IMR-90 (cell line): ENCODE measurements around the gene RETREG1. TPM values are rescaled to one million over a fixed set of nuclear protein-coding genes. Genes with fewer than 3 reads are reported as not detected.

Source experiments
- ATAC-seq: fragments of 200-7000 bp; cut with Tn5 transposase; 2 replicates; pipeline ENCODE4 v1.9.1; 2020; ENCODE audit warnings: low read depth, mild to moderate bottlenecking, moderate library complexity
- BruUV-seq: library from RNA; stranded (reverse); fragments of 400-500 nt; replicated peaks from 2 replicates; lab custom pipeline; 2021; lab: Mats Ljungman, UMichigan
- CTCF ChIA-PET: fragments of 300-600 bp; formaldehyde crosslinking; extraction: SDS; loops from one replicate; lab custom pipeline; 2021; ENCODE audit warnings: antibody characterized with exemption; lab: Yijun Ruan, JAX
- POLR2A ChIA-PET: fragments of 300-600 bp; sonication (Branson Sonifier 250); formaldehyde crosslinking; loops from one replicate; lab custom pipeline; 2022; ENCODE audit warnings: antibody characterized with exemption; ENCODE audit not compliant: unreplicated experiment; lab: Charles Lee
- DNase-seq: peaks from one replicate; pipeline ENCODE4 v3.0.0; 2013
- H2AFZ ChIP-seq: replicated peaks from 2 replicates; pipeline ENCODE3; 2013; ENCODE audit warnings: low read length, mild to moderate bottlenecking; ENCODE audit not compliant: poor library complexity
- H2AK5ac ChIP-seq: 2 replicates; pipeline ENCODE4 v1.6.1; 2013; ENCODE audit warnings: low read depth, low read length, inconsistent platforms
- H2AK9ac ChIP-seq: replicated peaks from 2 replicates; pipeline ENCODE3; 2013; ENCODE audit warnings: mild to moderate bottlenecking, low read depth, low read length, moderate library complexity; ENCODE audit not compliant: poor library complexity
- H2BK120ac ChIP-seq: 2 replicates; pipeline ENCODE4 v1.6.1; 2013; ENCODE audit warnings: low read depth, low read length, inconsistent platforms
- H2BK15ac ChIP-seq: 3 replicates; pipeline ENCODE4 v1.6.1; 2013; ENCODE audit warnings: low read depth, low read length, inconsistent platforms
- H2BK20ac ChIP-seq: 2 replicates; pipeline ENCODE4 v1.6.1; 2013; ENCODE audit warnings: low read depth, mild to moderate bottlenecking, inconsistent platforms, low read length, moderate library complexity
- H2BK5ac ChIP-seq: 2 replicates; pipeline ENCODE4 v1.6.1; 2013; ENCODE audit warnings: mild to moderate bottlenecking, low read depth, low read length, inconsistent platforms; ENCODE audit not compliant: poor library complexity, severe bottlenecking
- H3K14ac ChIP-seq: replicated peaks from 2 replicates; pipeline ENCODE4 v1.6.1; 2013; ENCODE audit warnings: low read depth, low read length, inconsistent platforms
- H3K18ac ChIP-seq: 2 replicates; pipeline ENCODE4 v1.6.1; 2013; ENCODE audit warnings: low read depth, low read length, control low read depth
- H3K23ac ChIP-seq: 2 replicates; pipeline ENCODE4 v1.6.1; 2013; ENCODE audit warnings: low read depth, low read length, inconsistent platforms
- H3K27ac ChIP-seq: 2 replicates; pipeline ENCODE4 v1.5.1; 2013; ENCODE audit warnings: mild to moderate bottlenecking, control low read depth, low read length; ENCODE audit not compliant: insufficient read depth
- H3K27me3 ChIP-seq: 2 replicates; pipeline ENCODE4 v1.6.1; 2013; ENCODE audit warnings: low read length; ENCODE audit not compliant: control insufficient read depth, insufficient read depth
- H3K36me3 ChIP-seq: 2 replicates; pipeline ENCODE4 v1.6.1; 2013; ENCODE audit warnings: low read length, mixed read lengths; ENCODE audit not compliant: control insufficient read depth, insufficient read depth
- H3K4ac ChIP-seq: 2 replicates; pipeline ENCODE4 v1.6.1; 2013; ENCODE audit warnings: low read depth, low read length, inconsistent platforms
- H3K4me1 ChIP-seq: 2 replicates; pipeline ENCODE4 v1.6.1; 2013; ENCODE audit warnings: low read length, mixed read lengths; ENCODE audit not compliant: control insufficient read depth, insufficient read depth
- H3K4me2 ChIP-seq: 2 replicates; pipeline ENCODE4 v1.6.1; 2013; ENCODE audit warnings: low read depth, mild to moderate bottlenecking, control low read depth, low read length, moderate library complexity
- H3K4me3 ChIP-seq: 2 replicates; pipeline ENCODE4 v1.5.1; 2013; ENCODE audit warnings: low read depth, mild to moderate bottlenecking, control low read depth, low read length, moderate library complexity; ENCODE audit not compliant: insufficient read depth
- H3K56ac ChIP-seq: 2 replicates; pipeline ENCODE4 v1.6.1; 2013; ENCODE audit warnings: low read length, inconsistent platforms; ENCODE audit not compliant: insufficient read depth; ENCODE audit errors: extremely low read depth
- H3K79me1 ChIP-seq, 2 experiments: 2 replicates each; pipeline ENCODE4 v1.6.1; 2013; ENCODE audit warnings: low read length in 2 of 2, inconsistent platforms in 1 of 2, low read depth in 1 of 2
- H3K9ac ChIP-seq: 2 replicates; pipeline ENCODE4 v1.6.1; 2013; ENCODE audit warnings: low read depth, low read length, control low read depth
- H3K9me1 ChIP-seq: 2 replicates; pipeline ENCODE4 v1.6.1; 2013; ENCODE audit warnings: low read length, inconsistent platforms; ENCODE audit not compliant: insufficient read depth
- H3K9me3 ChIP-seq: 2 replicates; pipeline ENCODE4 v1.6.1; 2013; ENCODE audit warnings: low read length; ENCODE audit not compliant: control insufficient read depth, insufficient read depth
- H4K20me1 ChIP-seq: 2 replicates; pipeline ENCODE4 v1.6.1; 2013; ENCODE audit warnings: low read length, inconsistent platforms; ENCODE audit not compliant: insufficient read depth
- H4K5ac ChIP-seq: 2 replicates; pipeline ENCODE4 v1.6.1; 2013; ENCODE audit warnings: mild to moderate bottlenecking, low read depth, low read length, control low read depth
- H4K8ac ChIP-seq, 2 experiments: 2 replicates each; pipeline ENCODE4 v1.6.1; 2013; ENCODE audit warnings: low read depth in 2 of 2, low read length in 2 of 2, control low read depth in 1 of 2, inconsistent platforms in 1 of 2
- H4K91ac ChIP-seq: 2 replicates; pipeline ENCODE4 v1.6.1; 2013; ENCODE audit warnings: low read depth, low read length, inconsistent platforms; ENCODE audit not compliant: insufficient read depth
- CEBPB ChIP-seq: IDR thresholded peaks from 2 replicates; pipeline ENCODE4 v1.6.1; 2012; ENCODE audit warnings: low read depth, low read length, improper control_type of control experiment
- CHD1 ChIP-seq: IDR thresholded peaks from 2 replicates; pipeline ENCODE4 v1.6.1; 2012; ENCODE audit warnings: low read depth, low read length, improper control_type of control experiment
- ELK1 ChIP-seq: fragments of 150-350 bp; IDR thresholded peaks from 2 replicates; pipeline ENCODE4 v1.6.1; 2016; ENCODE audit warnings: low read depth, mild to moderate bottlenecking, low read length, moderate library complexity, borderline replicate concordance
- FOS ChIP-seq: fragments of 150-350 bp; IDR thresholded peaks from 2 replicates; pipeline ENCODE4 v1.6.1; 2016; ENCODE audit warnings: low read depth, low read length
- MAFK ChIP-seq: IDR thresholded peaks from 2 replicates; pipeline ENCODE4 v1.6.1; 2012; ENCODE audit warnings: low read depth, low read length, improper control_type of control experiment
- POLR2A ChIP-seq: IDR thresholded peaks from 2 replicates; pipeline ENCODE4 v1.6.1; 2012; ENCODE audit warnings: mild to moderate bottlenecking, low read depth, low read length
- RCOR1 ChIP-seq: IDR thresholded peaks from 2 replicates; pipeline ENCODE4 v1.6.1; 2012; ENCODE audit warnings: mild to moderate bottlenecking, low read length, improper control_type of control experiment; ENCODE audit not compliant: insufficient replicate concordance
- RFX5 ChIP-seq: IDR thresholded peaks from 2 replicates; pipeline ENCODE4 v1.8.0; 2012; ENCODE audit warnings: low read depth, mild to moderate bottlenecking, low read length, moderate library complexity
- SMC3 ChIP-seq: fragments of 150-350 bp; IDR thresholded peaks from 2 replicates; pipeline ENCODE4 v1.6.1; 2016; ENCODE audit warnings: low read depth, mild to moderate bottlenecking, antibody characterized with exemption, low read length, moderate library complexity
- WGBS, 2 experiments: methylation state at CpG; one replicate each; pipeline versions ENCODE4 v1.1.5 to v1.1.7; 2013; ENCODE audit warnings: missing lambda C conversion rate in 2 of 2; ENCODE audit not compliant: insufficient read length in 1 of 2; ENCODE audit errors: extremely low coverage in 2 of 2; 5-methylcytosine and 5-hydroxymethylcytosine counted together
- dilution Hi-C: fragments of 300-500 bp; cut with HindIII; formaldehyde crosslinking; loops from one replicate; pipeline ENCODE4 v1.14.3; 2018; ENCODE audit warnings: low sequenced_read_pairs; ENCODE audit not compliant: unreplicated experiment
- in situ Hi-C: fragments of 300-500 bp; cut with MboI; formaldehyde crosslinking; loops from 3 replicates; pipeline ENCODE4 v1.14.3; 2019; ENCODE audit warnings: low sequenced_read_pairs, inconsistent platforms, mixed read lengths
- intact Hi-C: fragments of 100-400 bp; cut with micrococcal nuclease; formaldehyde crosslinking; loops from 2 replicates; pipeline ENCODE4 v1.10.0; 2022
- polyA plus RNA-seq, 3 experiments: library from polyadenylated mRNA; depleted of rRNA; stranded (reverse); fragments of >200 nt; gene quantifications; 2 replicates each; pipeline ENCODE4 v1.2.3, GENCODE V29; 2012; ENCODE audit warnings: low replicate concordance in 1 of 3
- total RNA-seq: library from RNA; depleted of rRNA; stranded (reverse); fragments of >200 nt; gene quantifications from 2 replicates; pipeline ENCODE4 v1.2.3, GENCODE V29; 2012

RETREG1 gene
- total and polyA plus RNA-seq, 2 of the 4 experiments (the other 2 are of a cell fraction) = not detected

- H3K27ac ChIP-seq = no peak overlapping the region
- dilution Hi-C loops (no loop called here), in situ Hi-C loops (no loop called here), intact Hi-C loops (no loop called here)
- H3K79me1 ChIP-seq = no peaks in the 10 kb centered on the region
- no TSS peak for BruUV-seq
- TF ChIP-seq MAFK = no peak
- TF ChIP-seq SMC3 = no peak
- no peak for TF ChIP-seq RFX5
- no peak for TF ChIP-seq CHD1
- no peak for TF ChIP-seq RCOR1
- no peak for TF ChIP-seq CEBPB
- TF ChIP-seq FOS = no peak
- TF ChIP-seq ELK1 = no peak
- no peak for TF ChIP-seq POLR2A
- no peaks in the 10 kb centered on the region for H3K9me3 ChIP-seq
- H2AK9ac ChIP-seq = no peak overlapping the region
- no peak overlapping the region for H2BK20ac ChIP-seq
- H3K4me3 ChIP-seq = no peak overlapping the region
- H4K5ac ChIP-seq = no peak overlapping the region
- H3K27me3 ChIP-seq = peaks cover 34% of the 10 kb centered on the region
- H3K14ac ChIP-seq = no peak overlapping the region
- DNase-seq (no peak), ATAC-seq (no peak)
- no peaks in the 10 kb centered on the region for H3K4me1 ChIP-seq
- CTCF ChIA-PET = no interaction called here
- H2AK5ac ChIP-seq = no peak overlapping the region
- H4K91ac ChIP-seq = no peak overlapping the region
- no peaks in the 10 kb centered on the region for H4K20me1 ChIP-seq
- no peak overlapping the region for H3K9ac ChIP-seq
- no peak overlapping the region for H2BK15ac ChIP-seq
- no peak overlapping the region for H3K4ac ChIP-seq
- no peak overlapping the region for H3K4me2 ChIP-seq
- 65% methylated on average over 5 of the region's 9 CpGs; no CpG with 5 or more reads in 1 of the 2 experiments for WGBS, 2 experiments
- H2BK120ac ChIP-seq = no peak overlapping the region
- H3K23ac ChIP-seq = no peak overlapping the region
- H3K9me1 ChIP-seq = no peaks in the 10 kb centered on the region
- POLR2A ChIA-PET = no interaction called here
- no peak overlapping the region for H3K56ac ChIP-seq
- H3K18ac ChIP-seq = no peak overlapping the region
- H2BK5ac ChIP-seq = no peak overlapping the region
- no peak overlapping the region for H4K8ac ChIP-seq
- no peak overlapping the region for H2AFZ ChIP-seq
- no peaks in the 10 kb centered on the region for H3K36me3 ChIP-seq
Observed at GRCh38 chr5:16609412-16609811, 7.4 kb downstream of the RETREG1 start.
